ENCODE data around the gene WAC.
"Not testable (repeated sequence)": the region's sequence is repeated elsewhere in the genome, so short reads cannot be mapped to it uniquely, and the experiment has no call there.

Gene WAC

DNA sequence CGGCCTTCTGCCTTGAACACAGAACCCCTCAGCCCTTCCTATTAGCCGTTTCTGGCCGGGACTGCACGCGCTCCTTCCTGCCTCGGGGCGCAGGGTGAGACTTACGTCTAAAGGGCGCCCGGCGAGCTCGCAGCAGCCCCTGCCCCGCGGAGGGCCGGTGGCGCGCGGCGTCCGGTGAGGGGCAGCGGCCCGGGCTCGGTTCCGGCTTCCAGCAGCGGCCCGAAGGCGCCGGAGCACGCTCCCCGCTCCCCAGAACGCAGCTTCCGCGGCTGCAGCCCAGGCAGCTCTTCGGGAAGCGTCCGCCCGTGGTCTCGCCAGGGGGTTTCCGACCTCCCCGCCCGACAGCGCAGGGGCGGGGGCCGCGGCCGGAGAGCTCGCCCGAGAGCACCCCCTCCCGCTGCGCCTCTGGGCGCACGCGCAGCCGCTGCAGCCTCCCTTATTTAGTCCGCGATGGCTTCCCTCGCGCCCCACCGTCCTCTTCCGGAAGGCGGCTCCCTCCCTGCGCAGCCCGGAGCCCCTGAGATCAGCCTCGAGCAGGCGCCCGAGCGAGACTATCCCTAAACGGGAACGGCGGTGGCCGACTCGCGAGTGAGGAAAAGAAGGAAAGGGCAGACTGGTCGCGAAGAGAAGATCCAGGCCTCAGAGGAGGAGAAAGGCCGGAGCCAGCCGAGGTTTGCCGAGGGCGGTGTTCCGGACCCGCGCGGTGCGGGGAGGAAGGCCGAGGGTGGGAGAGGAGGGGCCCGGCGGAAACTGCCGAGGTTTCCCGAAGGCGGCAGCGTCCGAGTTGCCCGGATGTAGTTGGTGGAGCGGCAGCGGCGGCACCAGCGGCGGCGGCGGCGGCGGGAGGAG is at the start of gene WAC:
Gene WAC, plus strand, starts transcription at position 782 of the 849 bp plus-strand sequence. CDS start 462 bp downstream, outside the sequence.
- peak; percentile 87 to 92 for DNase-seq

GRCh38 chr10:28489206-28489605 is 43.7 kb upstream of the WAC start:
- DNase-seq: no peak

GRCh38 chr10:28490256-28490865 is 42.6 kb upstream of the WAC start:
- not testable (repeated sequence) for DNase-seq

GRCh38 chr10:28492116-28492920 is 40.6 kb upstream of the WAC start:
- no peak for DNase-seq

DNA sequence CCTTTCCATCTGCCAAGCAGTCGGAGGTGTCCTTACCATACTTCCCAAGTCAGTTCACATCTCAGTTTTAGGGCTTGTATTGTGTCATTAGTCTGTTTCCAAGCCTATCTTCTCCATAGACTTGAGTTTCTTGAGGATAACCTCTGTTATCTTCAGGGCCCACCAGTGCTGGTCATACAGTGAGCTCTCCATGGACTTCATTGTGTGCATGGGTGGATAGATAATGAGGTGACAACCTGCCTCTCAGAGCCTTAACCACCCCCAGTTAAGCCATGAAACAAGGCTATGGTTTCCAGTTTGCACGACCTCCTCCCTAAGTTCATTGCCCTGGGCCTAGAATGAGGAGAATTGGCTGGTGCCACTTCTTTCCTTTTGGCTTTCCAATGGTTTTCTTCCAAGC is 38.5 kb upstream of the WAC start:
- DNase-seq: no peak

GRCh38 chr10:28495084-28495483 is 37.8 kb upstream of the WAC start:
- no peak for DNase-seq

- DNase-seq: no peak
Measured at GRCh38 chr10:28496017-28496416, 36.9 kb upstream of the WAC start.

- no peak for DNase-seq
Measured at GRCh38 chr10:28496481-28496961, 36.4 kb upstream of the WAC start.

DNA sequence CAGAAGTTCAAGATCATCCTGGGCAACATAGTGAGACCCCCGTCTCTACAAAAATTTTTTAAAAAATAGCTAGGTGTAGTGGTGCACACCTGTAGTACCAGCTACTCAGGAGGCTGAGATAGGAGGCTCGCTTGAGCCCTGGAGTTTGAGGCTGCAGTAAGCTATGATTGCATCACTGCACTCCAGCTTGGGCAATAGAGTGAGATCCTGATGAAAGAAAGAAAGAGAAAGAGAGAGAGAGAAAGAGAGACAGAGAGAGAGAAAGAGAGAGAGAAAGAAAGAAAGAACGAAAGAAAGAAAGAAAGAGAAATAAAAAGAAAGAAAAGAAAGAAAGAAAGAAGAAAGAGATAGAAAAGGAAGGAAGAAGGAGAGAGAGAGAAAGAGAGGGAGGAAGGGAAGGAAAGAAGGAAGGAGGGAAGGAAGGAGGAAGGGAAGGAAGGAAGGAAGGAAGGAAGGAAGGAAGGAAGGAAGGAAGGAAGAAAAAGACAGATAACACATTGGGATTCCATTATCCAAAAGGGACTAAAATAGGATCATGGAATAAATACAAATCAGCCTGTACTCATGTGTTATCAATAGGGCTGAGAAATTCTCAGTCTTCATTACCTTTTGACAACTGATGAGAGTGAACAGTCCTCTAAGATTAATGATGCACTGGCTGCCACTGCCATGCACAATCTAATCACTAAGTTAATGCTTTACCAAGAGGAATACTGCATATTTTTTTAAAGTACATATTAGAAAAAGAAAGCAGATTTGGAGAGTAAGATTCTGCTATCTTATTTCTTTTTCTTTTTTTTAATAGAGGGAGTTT is 35.4 kb upstream of the WAC start:
- no peak for DNase-seq

DNA sequence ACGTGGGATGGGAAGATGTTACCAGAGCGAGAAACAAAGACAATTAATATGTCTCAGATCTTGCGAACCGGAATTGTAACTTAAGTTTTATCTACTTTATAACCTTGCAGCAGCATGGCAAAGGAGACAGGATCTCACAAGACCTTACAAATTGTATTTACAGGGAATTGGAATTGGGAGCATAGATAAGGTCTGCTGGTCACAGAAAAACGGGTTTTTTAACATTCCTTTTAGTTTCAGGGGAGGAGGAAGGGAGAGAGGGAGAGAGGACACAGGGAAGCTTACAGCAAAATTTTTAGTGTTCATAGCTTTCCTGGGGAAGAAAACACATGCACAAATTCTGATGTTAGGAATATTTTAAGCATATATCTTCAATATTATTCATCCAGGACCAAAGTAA is 32.7 kb upstream of the WAC start:
- DNase-seq: not testable (repeated sequence)

DNA sequence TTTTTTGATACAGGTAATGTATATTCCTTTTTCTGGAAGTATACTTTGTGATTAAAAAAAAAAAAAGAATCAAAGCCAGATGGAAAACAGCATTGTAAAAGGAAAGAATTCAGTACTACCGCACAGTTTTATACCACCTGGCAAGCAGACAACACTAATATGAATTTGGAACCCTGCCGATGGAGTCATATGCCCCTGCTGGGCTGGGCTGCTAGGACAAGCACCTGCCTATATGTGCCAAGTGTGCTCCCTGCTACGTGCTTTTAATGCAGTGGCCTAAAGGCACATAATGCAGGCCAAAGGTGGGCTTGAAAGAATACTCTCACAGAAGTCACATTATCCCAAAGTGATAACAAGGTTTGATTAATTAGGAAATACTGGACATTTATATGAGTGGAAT is 29.8 kb upstream of the WAC start:
- peak in 1 of 2 experiments; percentile 70 for DNase-seq

DNA sequence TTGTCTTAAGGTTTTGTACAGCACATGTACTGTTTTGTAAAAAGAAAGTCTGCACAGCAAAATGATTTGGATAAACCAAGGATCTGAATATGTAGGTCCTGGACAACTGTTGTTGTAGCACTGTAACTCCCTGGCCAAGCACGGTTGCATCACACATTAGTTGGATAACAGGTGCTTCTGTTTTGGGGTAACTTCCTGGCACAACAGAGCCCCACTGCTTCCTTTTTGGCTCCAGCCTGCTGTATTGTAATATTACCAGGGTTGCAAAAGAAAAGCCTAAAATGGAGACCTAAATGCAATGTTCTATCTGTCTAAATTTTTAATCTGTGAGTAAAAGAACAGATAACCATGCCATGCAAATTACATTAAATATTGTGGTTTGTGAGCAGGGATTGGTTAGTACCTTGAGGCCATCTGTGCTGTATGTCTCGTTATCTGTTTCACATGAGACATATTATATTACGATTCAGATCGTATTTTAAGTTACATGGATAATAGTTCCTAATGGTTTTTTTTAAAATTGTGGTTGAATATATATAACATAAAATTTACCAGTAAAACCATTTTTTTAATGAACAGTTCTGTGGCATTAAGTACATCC is 27.5 kb upstream of the WAC start:
- DNase-seq: no peak

GRCh38 chr10:28508304-28508925 is 24.5 kb upstream of the WAC start:
- DNase-seq: no peak

- no peak for DNase-seq
Measured at GRCh38 chr10:28509286-28509685, 23.6 kb upstream of the WAC start.

DNA sequence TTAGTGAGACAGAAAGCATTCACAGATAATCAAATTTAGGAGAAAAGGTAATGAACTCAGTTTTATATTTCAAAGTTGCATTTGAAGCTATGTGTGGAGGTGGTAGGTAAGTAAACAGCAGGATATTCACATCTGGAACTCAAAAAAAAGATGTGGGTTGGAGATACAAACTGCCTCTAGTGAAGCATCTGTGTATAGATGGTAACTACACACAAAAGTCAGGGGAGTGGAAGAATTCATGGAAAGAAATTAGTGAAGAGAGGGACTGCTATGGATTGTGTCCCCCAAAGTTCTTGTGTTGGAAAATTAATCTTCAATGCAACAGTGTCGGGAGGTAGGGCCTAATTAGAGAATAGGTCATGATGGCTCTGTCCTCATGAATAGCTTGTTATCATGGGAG is 18.3 kb upstream of the WAC start:
- no peak for DNase-seq

DNA sequence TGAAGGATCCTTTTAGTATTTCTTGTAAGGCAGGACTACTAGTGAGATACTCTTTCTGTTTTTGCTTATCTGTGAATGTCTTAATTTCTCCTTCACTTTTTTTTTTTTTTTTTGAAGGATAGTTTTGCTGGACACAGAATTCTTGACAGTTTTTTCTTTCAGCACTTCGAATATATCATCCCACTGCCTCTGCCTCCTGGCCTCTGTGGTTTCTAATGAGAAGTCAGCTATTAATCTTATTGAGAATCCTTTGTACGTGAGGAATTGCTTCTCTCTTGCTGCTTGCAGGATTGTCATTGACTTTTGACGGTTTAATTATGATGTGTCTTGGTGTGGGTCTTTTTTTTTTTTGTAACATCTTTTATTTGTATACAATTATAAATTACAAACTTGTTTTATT is 12.6 kb upstream of the WAC start:
- DNase-seq: no peak

- DNase-seq: not testable (repeated sequence)
Measured at GRCh38 chr10:28520828-28521227, 12.1 kb upstream of the WAC start.

DNA sequence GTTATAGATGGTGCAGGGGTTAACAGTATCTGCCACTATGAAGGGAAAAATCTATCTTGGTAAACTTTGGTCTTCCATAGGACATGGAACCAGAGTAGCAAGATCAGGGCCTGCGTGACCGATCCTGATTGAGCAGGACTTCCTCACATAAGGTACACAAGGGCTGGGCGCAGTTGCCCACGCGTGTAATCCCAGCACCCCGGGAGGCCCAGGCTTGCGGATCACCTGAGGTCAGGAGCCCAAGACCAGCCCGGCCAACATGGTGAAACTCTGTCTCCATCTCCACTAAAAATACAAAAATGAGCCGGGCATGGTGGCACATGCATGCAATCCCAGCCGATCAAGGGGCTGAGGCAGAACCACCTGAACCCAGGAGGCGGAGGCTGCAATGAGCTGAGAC is 11.0 kb upstream of the WAC start:
- DNase-seq: not testable (repeated sequence)

DNA sequence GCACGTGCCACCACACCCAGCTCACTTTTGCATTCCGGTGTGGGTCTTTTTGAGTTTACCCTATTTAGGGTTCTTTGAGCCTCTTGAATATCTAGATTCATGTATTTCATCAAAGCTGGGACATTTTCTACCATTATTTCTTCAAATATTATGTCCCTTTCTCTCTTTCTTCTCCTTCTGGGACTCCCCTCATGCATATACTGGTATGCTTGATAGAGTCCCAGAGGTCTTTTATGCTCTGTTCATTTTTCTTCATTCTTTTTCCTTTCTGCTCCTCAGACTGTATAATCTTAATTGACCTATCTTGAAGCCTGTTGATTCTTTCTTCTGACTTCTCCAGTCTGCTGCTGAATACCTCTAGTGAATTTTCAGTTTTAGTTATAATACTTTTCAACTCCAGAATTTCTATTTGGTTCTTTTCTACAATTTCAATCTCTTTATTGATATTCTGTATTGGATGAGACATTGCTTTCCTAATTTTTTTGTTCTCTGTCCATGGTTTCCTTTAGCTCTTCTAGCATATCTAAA is 9.1 kb upstream of the WAC start:
- DNase-seq: no peak

GRCh38 chr10:28530751-28531150 is 2.2 kb upstream of the WAC start:
- DNase-seq: no peak

GRCh38 chr10:28533186-28533564 is 257 bp downstream of the WAC start:
- DNase-seq: no peak

Data from NCI-H446 (cell line).